Left renal cortex interstitium (tissue), 4 donors: ENCODE results near the gene BMP8A. TPM values are rescaled to one million over a fixed set of nuclear protein-coding genes. Genes with fewer than 3 reads are reported as not detected.
"Not testable (repeated sequence)": the region's sequence is repeated elsewhere in the genome, so short reads cannot be mapped to it uniquely, and the experiment has no call there.

Experiments used
- DNase-seq, 4 donors: peaks; one replicate each; pipeline ENCODE4 v3.0.0-alpha.2; 2013; ENCODE audit warnings: low read depth in 4 of 4, low spot score in 2 of 4, missing footprints in 1 of 4
- polyA plus RNA-seq, 4 donors: library from polyadenylated mRNA; unstranded; fragments of 120-200 nt; gene quantifications; one replicate each; pipeline ENCODE4 v1.2.1, GENCODE V29; 2013; ENCODE audit not compliant: insufficient read length in 4 of 4

BMP8A gene
- polyA plus RNA-seq, 4 donors, result 0.41 to 0.88 (median 0.50) TPM

DNA sequence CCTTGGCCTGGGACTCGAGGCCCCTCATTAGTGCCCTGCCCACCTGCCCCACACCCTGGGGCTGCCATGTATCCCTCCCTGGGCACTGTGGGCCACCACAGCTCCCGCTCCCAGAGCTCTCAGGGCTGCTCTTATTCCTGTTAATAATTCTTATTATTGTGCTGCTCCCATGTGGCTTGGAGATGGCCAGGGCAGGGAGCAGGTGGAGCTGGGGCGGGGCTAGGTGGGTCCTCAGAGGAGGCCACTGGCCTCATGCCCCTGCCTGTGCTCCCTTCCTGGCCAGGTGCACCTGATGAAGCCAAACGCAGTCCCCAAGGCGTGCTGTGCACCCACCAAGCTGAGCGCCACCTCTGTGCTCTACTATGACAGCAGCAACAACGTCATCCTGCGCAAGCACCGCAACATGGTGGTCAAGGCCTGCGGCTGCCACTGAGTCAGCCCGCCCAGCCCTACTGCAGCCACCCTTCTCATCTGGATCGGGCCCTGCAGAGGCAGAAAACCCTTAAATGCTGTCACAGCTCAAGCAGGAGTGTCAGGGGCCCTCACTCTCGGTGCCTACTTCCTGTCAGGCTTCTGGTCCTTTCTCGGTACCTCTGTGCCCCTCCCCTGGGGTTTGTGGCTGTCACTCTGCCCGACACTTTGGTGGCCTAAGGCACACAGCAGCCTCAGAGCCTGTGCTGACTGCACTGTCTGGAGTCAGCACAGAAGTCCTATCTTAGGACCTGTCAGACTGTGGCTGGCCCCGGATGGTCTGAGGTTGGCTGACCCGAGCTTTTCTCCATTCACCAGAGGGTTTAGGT is 34.1 kb downstream of the BMP8A start:
- no peak for DNase-seq

DNA sequence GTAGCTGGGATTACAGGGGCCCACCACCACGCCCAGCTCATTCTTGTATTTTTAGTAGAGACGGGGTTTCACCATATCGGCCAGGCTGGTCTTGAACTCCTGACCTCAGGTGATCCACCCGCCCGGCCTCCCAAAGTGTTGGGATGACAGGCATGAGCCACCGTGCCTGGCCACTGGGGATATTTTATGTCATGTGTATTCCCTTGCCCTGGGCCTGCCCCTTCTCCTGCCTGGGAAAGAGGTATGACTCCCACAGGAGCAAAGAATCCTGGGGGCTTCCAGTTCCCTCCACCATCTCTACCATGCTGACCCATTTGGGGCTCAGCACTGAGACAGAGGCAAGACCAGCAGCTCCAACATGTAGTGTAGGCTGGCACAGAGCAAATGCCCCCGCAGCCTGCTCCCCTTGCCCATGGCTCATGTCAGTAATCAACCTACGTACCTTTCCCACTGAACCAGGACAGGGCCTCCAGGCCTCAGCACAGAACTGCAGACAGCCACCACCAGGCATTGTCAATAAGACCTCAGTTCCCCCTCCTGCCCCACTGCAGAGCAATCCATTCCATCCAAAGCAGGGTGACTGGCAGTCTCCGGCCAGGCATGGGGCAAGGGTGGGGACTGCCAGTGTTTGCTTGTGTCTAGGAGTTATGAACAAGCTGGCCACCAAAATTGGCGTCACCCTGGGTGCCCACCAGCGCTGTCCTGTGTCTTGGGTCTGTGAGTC is 35.2 kb downstream of the BMP8A start:
- no peak for DNase-seq

DNA sequence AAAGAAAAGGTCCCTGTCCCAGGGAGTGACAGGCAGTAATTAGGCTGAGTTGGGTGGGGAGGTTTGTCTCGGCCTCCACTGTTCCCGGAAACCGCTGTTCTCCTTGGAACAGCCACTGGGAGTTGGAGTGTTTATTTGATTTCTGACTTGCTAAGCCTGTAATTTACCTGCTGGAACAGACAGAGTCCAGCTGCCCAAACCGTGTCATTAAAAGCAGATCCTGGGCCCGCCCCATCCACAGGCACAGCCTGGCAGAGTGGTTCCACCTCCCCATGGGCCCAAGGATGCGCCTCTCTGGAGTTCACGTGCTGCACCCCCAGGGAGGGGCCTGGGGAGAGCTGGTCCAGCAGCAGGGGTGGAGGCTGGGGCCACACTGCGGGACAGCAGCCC is 35.7 kb downstream of the BMP8A start:
- DNase-seq, result not testable (repeated sequence)

DNA sequence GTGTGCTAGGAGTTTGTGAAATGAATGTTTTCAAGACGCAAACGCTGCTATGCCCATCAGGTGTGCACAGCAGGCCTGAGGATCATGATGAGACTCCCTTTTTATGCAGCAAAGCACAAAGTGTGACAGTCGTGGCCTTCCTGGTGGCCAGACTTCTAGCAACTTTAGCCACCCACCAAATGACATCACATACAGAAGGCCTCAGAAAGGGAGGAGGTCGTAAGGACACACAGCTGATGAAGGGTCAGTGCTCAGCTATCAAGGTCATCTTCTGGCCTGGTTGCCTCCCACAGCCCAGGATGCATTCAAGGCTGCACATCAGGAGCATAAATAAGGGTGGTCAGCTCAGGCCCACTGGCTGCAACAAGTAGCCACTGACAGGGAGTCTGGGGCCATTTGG is 36.6 kb downstream of the BMP8A start:
- no peak for DNase-seq

DNA sequence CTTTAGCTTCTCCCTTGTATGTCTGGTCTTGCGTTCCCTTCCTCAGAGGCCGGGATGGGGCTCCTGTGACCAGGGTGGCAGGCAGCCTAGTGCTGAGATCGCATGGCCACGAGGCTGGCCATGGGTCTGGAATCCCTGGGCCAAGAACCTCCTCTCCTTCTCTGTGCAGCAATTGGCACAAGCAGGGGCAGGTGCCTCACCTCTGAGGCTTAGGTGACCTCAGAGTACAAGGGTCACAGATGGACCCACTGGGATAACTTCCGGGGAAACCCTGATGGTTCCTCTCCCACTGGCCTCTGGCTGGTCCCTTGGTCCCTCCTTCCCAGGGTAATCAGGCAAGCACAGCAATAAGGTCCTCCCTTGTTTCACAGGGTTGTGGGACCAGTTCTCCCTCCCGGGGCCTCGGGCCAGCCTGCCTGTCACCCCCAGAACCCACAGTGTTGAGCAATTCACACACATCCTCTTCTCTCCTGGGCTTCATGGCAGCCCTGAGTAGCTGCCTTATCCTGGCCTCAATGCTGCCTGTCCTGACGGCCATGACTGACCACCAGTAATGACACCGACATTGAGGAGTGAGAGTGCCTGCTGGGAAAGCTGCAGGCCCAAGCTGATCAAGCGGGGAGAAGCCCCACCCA is 38.6 kb downstream of the BMP8A start:
- no peak for DNase-seq

DNA sequence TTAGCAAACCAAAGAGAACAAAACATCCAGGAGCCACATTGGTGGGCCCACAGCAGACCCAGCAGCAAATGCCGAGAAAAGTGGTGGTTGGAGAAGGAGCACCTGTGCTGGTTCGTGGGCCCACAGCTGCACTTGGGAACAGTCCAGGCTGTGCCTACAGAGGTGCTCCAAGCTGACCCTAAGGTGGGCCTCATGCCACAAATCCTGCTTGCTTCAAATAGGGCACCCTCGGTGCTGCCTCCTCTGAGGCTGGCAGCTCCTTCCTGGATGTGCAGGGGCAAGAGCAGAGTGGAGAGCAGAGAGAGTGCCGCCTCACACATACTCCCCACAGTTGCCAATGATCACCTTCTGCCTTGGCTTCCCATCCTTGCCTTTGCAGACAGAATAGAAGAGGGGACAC is 40.1 kb downstream of the BMP8A start:
- no peak for DNase-seq

DNA sequence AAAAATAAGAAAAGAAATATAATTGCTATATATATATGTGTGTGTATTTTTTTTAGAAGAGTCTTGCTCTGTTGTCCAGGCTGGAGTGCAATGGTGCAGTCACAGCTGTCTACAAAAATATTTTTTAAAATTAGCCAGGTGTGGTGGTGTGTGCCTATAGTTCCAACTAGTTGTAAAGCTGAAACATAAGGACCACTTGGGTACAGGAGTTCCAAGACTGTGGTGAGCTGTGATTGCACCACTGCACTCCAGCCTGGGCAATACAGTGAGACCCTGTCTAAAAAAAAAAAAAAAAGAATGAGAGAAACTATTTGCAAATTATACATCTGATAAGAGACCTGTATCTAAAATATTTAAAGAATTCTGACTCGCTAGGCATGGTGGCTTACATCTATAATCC is 42.0 kb downstream of the BMP8A start:
- DNase-seq, result no peak

DNA sequence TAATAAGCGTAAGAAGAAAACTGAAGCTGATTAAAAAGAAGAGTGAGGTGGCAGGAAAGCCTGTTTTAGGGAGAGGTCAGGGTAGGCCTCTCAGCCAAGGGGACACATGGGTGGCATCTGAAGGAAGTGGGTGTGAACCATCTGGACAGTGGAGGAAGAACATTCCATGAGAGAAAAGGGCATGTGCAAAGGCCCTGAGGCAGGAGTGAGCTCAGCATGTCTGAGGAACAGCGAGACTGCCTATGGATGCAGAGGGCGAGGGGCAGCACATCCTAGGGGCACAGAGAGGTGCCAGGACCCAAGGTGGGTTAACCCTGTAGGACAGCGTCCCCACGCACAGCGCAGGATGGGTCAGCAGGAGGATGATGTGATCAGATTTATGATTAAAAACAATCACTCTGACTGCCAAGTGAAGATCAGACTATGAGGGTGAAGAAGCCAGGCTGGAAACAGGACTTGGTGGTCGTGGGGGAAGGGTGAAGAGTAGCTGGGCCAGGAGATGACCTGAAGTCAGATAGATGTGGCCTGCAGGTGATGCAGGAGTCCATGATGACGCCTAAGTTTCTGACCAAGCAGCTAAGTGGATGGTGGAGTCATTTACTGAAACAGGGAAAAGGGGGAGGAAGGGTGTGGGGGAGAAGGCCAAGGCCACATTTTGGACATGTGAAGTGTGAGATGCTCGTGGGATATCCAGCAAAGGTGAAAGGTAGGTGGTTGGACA is 47.3 kb downstream of the BMP8A start:
- no peak for DNase-seq

DNA sequence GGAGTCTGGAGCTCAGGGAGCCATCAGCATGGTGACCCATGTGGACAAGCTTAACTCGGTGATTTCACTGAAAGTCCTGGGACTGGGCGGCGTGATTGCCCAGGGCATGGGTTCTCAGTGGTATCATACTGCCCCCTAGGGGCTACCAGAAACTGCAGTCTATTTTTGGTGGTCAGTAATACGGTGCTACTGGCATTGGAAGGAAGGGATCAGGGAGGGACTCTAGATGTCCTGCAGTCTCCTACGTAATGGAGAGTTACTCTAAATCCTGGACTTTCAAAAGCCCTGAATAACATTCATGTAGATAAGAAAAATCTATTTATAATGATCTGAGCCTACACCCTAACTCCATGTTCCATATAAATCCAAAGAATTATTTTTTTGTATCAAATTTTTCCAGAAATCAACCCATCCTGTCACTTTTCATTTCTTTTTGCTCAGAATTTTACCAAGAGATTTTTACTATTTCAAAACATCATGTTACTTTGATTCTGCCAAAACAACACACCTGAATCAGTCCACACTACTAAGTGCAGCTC is 47.9 kb downstream of the BMP8A start:
- peak in 2 of 4 donors; percentile 37 to 55 for DNase-seq

DNA sequence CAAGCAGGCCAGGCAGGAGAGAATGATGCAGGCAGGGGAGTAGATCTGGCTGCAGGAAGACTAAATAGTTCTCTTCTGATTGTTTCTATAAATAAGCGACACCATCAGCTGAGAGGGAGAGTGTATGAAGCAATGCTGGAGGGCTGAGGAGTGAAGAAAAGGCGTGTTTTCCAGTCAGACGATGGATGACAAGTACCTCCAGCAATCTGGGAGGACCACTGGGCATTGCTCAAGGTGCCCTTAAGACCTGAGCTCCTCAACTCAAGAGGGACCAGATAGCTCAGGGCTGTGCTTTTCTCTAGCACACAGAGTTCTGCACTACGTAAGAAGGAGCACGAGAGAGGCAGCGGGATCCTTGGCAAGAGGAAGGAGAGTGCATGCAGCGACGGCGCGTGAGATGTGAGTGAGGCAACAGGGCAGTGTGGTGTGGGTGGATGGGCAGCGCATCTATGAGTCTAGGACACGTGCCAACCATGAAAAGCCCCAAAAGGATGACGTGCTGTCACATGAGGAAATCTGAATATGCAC is 49.1 kb downstream of the BMP8A start:
- DNase-seq, result no peak

DNA sequence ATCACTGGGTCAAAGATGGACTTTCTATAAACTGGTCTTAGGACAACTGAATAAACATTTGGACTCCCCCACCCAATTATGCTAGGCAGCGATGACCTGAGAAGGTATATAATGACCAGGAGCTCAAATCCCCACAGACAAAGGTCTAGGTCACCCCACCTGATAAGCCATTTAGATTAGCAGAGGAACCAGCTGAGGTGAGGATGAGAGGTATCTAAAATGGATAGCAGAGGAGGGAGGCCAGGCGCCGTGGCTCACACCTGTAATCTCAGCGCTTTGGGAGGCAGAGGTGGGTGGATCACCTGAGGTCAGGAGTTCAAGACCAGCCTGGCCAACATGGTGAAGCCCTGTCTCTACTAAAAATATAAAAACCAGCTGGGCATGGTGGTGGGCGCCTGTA is 51.5 kb downstream of the BMP8A start:
- DNase-seq, result no peak

DNA sequence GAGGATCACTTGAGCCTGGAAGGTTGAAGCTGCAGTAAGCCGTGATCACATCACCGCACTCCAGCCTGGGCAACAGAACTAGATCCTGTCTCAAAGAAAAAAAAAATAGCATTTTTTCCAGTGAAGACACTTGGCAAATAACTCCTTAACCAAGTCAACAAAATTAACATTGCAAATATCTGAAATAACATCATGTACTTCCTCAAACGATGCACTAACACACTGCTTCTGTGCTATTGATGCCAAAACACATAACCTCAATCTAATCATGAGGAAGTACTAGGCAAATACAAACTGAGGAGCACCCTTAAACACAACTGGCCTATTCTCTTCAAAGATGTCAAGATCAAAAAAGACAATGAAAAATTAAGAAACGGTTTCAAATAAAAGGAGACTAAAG is 52.9 kb downstream of the BMP8A start:
- no peak for DNase-seq

DNA sequence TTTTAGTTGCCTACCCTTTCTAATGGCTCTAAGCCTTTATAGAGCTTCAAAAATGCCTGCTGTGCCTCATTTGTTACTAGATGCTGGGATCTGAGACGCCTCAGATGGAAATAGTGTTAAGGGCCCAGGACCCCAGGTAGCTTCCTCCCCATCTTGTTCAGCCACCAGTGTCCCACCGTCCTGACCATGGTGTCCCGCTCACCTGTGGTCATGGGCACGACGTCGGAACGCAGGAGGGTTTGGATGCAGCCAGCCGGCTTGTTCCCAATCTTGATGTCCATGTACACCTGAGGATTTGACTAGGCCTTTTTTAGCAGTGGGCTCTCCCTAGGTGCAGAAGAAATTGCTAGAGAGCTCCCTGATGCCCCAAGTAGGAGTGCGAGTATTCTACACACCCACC is 54.1 kb downstream of the BMP8A start:
- no peak for DNase-seq

DNA sequence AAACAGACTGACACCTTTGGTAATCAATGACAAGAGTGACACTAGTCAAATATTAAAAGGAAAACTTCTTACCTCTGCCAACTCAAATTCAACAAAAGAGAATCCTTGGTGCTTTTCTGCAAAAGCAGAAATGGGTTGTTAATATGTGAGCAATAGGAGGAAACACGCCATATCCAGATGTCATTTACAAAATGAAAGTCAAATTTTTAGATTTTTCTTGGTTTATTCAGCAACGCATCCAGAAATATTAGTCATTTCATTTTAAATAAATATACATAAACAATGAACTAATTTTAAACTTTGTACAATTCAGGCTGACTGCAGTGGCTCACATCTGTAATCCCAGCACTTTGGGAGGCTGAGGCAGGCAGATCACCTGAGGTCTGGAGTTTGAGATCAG is 62.8 kb downstream of the BMP8A start:
- DNase-seq, result no peak

DNA sequence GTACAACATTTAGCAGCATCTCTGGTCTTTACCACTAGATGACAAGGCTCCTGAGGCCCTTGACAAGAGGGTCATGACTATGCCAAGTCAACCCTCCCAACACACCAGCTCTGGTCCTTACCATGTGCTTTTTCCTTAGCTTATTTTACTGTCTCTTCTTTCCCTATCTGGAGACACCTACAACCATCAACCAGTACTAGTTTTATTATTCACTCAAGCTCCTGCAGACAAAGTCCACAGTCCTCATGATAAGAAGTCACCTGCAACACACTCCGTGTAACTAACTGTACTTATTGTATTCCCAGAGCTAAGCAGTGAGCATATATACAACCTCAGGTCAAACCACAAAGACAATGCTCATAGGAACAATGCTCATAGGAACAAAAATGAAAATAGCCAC is 69.8 kb downstream of the BMP8A start:
- no peak for DNase-seq

DNA sequence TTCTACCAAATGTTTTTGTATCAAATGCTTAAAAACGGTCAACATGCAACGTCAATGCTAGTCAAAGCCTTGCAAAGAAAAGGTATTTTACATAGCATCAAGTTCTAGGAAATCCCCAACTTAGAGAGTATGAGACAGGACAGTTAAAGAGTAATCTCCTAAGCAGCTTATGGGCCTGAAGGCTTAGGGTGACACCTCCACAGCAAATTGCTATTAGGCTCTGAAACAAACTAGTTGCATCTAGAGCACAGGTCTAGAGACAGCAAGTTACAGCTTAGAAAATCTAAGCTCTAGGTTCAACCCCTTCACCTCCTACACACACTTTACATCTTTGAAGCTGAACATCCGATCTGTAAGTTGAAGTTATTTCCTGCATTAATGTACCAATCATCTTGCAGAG is 71.5 kb downstream of the BMP8A start:
- DNase-seq, result no peak

DNA sequence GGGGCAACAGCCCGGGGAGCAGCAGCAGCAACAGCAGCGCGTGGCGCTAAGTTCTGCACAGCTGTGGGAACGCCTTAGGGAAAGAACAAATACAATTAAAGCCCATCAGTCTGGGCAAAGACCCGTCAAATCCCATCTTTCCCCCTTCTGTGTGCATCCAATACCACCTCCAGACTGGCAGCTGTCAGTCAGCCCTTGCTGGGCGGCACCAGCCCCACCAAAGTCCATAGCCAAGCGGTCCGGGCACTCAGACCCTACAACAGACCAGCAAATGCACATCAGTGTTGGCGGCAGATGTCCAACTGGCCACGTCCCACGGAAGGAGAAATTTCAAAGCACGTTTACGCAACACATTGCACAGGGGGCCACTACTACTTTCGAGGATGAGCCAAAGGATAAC is 72.2 kb downstream of the BMP8A start:
- DNase-seq, result no peak

DNA sequence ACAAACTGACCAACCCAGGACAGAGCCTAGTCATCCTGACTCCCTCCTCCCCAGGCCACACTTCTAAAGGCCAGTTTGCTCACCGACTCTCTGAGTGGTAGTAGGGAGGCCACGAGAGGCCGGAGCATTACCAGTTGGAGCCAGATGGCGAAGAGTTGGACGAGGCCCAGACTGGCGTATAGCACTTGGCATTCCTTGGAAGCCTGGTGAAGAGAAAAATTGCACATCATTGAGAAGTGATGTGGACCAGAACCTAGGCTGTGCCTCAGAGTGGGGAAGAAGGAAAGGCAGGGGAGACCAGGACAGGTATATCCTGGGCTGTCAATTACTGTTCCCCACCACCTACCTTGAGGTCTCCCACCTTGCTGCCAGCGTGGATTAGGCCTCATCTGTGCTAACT is 72.9 kb downstream of the BMP8A start:
- no peak for DNase-seq

DNA sequence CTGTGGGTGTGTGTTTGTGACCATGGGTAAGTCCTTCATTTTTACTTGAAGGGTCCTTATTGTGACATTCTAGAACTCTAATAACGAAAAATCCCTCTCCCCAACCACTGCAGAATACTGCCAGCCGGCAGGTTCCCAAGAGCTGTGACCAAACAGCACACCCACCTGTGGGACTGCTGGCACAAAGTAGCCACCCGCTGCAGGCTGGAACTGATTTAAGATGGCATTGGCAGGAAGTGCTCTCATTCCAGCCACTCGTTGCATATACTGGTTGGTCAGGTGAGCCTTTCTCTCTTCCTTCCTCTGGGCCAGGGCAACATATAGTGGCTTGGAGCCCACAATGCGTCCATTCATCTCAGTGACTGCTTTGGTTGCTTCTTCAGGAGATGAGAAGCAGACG is 73.5 kb downstream of the BMP8A start:
- DNase-seq, result no peak

DNA sequence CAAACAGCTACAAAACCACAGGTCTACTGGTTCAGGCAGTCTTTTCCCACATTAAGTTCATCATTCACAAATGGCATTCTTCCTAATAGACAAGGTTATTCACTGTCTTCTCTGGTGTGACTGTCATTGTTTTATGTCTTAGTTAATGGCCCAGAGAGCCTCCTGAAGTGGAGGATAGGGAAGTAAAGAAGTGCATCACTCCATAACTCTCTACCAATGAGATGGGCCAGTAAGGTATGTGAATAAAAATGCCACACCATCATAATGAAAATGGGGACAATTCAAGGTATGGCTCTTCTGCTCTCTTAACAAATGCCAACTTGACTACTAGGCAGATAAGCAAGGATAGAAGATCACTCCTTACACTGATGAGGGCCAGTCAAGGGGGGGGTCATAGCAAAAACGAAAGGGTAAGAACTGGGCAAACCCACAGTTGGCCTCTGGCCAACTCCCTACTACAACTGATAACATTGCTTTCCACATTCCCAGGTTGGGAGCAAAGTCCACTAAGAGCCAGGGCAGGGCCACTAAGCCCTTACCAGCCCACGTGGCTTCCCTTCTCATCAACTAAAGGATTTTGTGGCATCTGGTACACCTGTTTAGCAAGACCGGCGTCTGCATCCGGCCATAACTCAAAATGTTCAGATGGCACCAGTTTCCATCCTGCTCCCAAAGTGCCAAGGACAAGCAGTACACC is 75.2 kb downstream of the BMP8A start:
- no peak for DNase-seq
